ENCODE results near the gene FASTK.
A peak's percentile ranks its signal among the peaks of the same experiment; 100 is the strongest.

The FASTK gene

GRCh38 chr7:151095123-151095797 is 14.7 kb upstream of the FASTK start:
- no peak for DNase-seq

GRCh38 chr7:151094675-151095074 is 14.1 kb upstream of the FASTK start:
- DNase-seq: no peak

- no peak for DNase-seq
These were observed 13.1 kb upstream of the FASTK start for GRCh38 chr7:151093748-151094147.

- DNase-seq: no peak
These were observed 11.4 kb upstream of the FASTK start for GRCh38 chr7:151091988-151092387.

- no peak for DNase-seq
These were observed 10.8 kb upstream of the FASTK start for GRCh38 chr7:151091431-151091830.

GRCh38 chr7:151091003-151091402 is 10.4 kb upstream of the FASTK start:
- DNase-seq: no peak

- DNase-seq: no peak
These were observed 9.5 kb upstream of the FASTK start for GRCh38 chr7:151089893-151090730.

- DNase-seq: peak; percentile 67
These were observed 8.5 kb upstream of the FASTK start for GRCh38 chr7:151088856-151089699.

- DNase-seq: peak; percentile 48
These were observed 7.6 kb upstream of the FASTK start for GRCh38 chr7:151088019-151088855.

GRCh38 chr7:151087245-151088018 is 6.8 kb upstream of the FASTK start:
- DNase-seq: peak; percentile 68

- peak; percentile 49 for DNase-seq
These were observed 6.2 kb upstream of the FASTK start for GRCh38 chr7:151086802-151087244.

GRCh38 chr7:151085691-151086620 is 5.3 kb upstream of the FASTK start, which contains the start of gene AGAP3:
Gene AGAP3 (plus strand): TSS chr7:151086475. CDS start chr7:151086742, 267 bp downstream.
- DNase-seq: peak; percentile 83

GRCh38 chr7:151085329-151085690 is 4.7 kb upstream of the FASTK start:
- no peak for DNase-seq

- DNase-seq: no peak
These were observed 3.2 kb upstream of the FASTK start for GRCh38 chr7:151083824-151084160.

- peak; percentile 64 for DNase-seq
These were observed 2.6 kb upstream of the FASTK start, which contains the start of gene TMUB1 for GRCh38 chr7:151083071-151083823. Gene TMUB1 (minus strand): TSS chr7:151083493. CDS start chr7:151082563, 930 bp downstream.

- no peak for DNase-seq
These were observed 1.8 kb upstream of the FASTK start for GRCh38 chr7:151082141-151083070.

GRCh38 chr7:151081170-151082101 is 827 bp upstream of the FASTK start:
- DNase-seq: peak; percentile 55

Data from EL (cell line).